GM15510 (cell line): ENCODE measurements around the gene UBE2I.

Source experiments
- POLR2A ChIP-seq: IDR thresholded peaks from 3 replicates; pipeline ENCODE4 v1.6.1; 2011; ENCODE audit warnings: borderline replicate concordance; ENCODE audit not compliant: insufficient read length; ENCODE audit errors: extremely low read depth

Gene UBE2I

DNA sequence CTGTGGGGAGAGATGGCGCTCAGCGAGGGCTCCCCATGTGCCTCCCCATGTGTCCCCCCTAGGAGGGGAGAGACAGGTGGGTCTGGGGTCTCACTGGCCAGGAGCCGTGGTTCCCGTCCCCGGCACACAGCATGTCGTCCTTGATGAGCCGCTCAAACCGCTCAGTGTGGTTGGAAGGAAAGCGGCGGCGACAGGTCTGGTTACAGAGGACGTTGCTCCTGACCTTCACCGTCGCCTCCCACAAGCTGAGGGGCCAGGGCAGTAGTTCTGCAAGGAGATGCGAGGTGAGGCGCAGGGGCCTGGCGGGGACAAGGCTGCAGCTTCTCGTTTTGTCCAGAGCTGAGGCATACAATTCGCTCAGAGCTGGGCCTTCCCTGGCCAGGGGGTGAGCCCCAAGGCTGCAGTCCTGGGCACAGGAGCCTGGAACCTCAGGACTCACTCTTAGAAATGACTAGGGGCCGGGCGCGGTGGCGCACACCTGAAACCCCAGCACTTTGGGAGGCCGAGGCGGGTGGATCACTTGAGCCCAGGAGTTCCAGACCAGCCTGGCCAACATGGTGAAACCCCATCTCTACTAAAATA is 22.8 kb upstream of the UBE2I start:
- TF ChIP-seq POLR2A: no peak

DNA sequence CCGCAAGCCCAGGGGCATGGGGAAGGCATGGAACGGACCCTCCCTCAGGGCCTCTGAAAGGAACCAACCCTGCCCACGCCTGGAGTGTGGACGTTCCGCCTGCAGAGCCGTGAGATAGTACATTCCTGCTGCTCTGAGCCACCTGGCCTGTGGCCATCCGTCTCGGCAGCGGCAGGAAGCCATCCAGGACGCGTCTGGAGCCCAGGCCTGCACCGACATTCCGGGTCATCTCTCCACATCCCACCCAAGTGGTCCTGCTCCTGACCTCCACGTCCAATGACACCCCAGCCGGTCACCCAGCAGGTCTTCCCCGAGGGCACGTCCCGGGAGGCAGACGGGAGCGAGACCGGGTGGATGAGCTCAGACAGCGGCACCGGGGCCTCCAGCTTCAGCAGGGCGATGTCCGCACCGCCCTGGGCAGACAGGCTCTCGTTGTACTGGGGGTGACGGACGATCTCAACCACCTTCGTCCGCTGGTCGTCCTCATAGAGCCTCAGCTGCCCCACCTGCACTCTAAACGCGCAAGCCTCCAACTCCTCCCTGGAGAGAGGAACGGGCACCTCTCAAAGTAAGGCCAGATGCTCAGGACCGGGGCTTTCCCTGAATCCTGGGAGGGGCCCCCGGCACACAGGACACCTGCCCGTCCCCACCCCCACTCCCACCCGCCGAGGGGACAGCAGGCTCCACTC is 21.3 kb upstream of the UBE2I start:
- no peak for TF ChIP-seq POLR2A

DNA sequence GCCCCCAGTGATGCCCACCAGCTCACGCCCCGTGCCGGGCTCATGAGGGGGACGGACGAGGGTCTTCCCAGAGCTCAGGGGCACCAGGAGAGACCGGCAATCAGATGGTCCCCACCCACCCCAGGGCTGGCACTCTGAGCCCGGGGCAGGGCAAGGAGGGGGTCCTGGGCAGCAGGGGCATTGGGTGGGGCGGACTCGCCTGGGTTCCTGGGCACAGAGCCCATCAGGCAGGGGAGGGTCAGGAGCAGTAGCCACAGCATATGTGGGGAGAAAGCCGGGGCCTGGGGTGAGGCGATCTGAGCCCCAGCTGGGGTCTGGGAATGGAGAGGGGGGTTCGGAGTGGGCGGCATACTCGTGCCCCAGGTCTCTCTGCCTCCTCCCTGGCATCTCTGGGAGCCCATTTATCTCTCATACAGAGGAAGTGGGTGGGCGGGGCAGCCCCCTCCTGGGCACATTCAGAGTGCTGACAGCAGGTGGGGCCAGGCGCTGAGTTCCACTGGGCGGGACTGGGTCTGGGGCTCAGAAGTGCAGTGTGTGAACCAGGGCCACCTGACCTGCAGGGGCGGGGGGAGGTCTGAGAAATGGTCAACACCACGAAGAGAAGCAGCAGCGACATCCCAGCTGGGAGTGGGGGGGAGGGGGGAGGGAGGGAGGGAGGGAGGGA is 20.5 kb upstream of the UBE2I start:
- TF ChIP-seq POLR2A: no peak

DNA sequence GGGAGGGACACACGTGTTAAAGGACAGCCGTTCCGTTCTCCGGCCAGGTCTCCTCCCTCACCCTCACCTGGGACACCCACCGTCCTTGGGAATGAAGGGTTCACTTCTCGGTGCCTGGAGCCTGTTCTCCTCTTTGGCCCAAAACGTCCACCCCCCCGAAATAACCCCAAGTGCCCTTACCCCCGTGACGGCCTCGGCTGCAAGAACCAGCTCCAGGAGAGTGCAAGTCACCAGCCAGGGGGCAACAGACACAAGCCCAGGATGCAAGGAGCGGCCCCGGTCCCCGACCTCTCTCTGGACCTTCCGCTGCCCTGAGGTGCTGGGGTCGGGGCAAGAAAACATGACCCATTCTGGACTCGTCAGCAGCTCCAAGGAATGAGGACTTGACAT is 20.0 kb upstream of the UBE2I start:
- TF ChIP-seq POLR2A: no peak

DNA sequence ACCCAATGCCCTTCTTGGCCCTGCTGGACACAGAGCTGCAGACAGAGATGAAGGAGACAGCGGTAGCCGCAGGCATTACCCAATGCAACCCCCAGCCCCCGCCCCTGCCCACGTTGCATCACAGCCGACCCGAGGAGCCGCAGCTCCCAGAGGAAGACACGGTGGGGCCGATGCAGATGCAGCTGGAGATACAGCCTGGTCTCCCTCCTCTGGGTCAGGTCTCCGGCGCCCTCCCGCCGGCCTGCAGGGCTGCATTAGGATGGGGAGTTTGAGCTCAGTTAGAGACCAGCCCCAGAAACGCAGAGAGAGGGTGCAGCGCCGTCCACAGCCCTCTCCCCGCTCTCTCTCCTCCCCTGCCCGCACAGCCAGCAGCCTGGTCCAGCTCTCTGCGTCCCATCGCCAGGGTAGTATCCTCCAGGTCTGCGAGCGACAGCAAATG is 19.4 kb upstream of the UBE2I start:
- TF ChIP-seq POLR2A: no peak

DNA sequence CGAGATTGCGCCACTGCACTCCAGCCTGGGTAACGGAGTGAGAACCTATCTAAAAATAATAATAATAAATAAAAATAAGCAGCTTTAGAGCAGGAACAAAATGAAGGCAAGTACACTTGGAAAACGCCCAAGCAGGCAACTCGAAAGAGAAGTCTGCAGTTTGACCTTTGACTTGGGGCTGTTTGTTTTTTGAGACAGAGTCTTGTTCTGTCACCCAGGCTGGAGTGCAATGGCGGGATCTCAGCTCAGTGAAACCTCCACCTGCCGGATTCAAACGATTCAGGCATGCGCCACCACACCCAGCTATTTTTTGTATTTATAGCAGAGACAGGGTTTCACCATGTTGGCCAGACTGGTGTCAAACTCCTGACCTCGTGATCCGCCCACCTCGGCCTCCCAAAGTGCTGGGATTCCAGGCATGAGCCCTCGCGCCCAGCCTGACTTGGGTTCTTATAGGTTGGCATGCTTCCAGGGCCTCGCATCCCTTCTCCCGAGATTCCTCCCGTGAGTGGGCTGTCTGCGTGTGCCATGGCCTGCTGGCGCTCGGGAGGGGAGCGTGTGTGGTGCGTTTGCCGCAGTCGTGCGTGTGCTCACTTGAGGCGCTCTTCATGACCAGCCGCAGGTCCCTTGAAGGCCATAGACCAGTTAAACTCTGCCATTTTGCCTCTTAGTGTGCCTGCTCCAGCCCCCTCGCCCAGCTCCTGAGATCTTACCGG is 18.4 kb upstream of the UBE2I start:
- no peak for TF ChIP-seq POLR2A

DNA sequence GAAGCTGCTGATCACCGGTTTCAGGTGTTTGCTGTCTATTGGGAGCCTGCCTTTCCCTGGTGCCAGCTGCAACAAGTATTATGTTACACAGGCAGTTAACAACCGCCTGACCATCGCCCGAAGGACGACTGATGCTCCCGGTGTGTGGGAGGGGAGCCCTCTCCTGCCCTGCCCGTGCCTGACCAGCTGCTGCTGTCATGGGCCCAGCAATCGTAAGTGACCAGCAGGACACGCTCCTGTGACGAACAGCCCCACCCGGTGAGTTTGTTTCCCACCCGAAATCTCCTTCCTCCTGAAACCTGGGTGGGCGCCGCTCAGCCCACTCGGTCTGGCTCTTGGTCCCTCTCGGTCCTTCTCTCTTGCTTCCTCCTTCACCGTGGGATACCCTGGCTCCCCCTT is 17.9 kb upstream of the UBE2I start:
- TF ChIP-seq POLR2A: no peak

DNA sequence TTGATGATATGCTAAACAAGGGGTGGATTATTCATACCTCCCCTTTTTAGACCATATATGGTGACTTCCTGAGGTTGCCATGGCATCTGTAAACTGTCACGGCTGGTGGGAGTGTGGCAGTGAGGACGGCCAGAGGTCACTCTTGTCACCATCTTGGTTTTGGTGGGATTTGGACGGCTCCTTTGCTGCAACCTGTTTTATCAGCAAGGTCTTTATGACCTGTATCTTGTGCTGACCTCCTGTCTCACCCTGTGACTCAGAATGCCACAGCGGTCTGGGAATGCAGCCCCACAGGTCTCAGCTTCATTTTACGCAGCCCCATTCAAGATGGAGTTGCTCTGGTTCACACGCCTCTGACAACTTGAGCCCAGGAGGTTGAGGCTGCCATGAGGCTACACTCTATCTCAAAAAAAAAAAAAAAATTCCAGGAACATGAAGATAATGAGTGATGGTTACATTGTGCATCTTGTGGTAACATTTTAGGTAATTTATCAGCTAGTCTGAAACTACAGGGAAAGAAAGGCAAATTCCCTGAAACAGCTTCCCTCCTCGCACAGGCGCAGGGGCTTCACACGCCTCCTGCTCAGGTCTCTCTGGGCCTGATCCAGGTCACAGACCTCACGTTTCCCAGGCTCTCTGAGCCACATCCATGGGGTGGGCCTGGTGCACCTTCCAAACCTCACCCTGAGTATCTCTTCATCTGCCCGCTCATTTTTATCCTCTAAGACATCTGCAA is 15.3 kb upstream of the UBE2I start:
- no peak for TF ChIP-seq POLR2A

DNA sequence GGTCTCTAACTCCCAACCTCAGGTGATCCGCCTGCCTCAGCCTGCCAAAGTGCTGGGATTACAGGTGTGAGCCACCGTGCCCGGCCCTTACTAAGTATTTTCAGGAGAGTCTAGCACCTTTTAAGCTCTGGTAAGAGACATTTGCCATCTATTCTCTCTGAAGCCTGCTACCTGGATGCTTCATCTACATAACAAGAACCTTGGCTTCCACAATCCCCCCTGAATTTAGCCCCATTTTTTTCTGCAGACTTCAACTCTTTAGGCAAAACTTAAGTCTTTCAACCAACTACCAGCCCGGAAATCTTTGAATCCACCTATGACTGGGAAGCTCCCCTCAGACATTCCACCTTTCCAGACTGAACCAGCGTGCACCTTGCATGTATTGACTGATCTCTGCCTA is 14.0 kb upstream of the UBE2I start:
- no peak for TF ChIP-seq POLR2A

DNA sequence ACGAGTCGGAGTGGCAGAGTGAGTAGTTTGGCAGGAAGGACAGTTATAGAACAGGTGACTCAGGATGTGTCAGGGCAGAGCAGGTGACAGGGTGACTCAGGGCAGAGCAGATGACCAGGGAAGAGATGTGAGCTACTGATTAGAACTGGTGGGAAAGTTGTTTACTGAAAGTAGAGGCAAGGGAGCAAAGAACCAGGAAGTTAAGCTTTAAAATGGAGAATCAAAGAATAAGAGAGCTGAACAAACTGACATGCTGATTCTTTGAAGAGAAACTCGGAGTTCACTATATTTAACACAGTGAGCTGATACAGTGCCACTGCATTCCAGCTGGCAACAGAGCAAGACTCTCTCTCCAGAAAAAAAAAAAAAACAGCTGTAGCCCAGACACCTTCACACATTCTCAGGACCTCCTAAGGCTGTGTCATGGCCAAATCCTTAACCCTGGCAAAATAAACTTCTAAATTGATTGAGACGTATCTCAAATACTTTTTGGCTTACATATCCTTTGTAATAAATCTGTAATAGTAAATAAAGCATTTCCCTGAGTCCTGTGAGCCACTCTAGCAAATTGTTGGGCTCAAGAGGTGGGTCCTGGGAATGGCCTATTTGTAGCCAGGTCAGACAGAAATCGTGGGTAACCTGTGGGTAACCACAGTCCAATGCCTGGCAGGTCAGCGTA is 12.3 kb upstream of the UBE2I start:
- TF ChIP-seq POLR2A: no peak

DNA sequence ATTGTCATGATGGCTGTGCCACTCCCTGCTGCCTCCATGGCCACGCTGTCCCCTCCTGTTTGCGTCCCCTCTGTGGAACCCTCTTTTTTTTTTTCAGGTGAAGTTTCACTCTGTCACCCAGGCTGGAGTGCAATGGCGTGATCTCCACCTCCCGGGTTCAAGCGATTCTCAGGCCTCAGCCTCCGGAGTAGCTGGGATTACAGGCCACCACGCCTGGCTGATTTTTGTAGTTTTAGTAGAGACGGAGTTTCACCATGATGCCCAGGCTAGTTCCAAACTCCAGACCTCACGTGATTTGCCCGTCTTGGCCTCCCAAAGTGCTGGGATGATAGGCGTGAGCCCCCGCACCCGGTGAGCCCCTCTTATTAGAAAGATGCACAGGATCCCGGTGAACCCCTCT is 11.0 kb upstream of the UBE2I start:
- no peak for TF ChIP-seq POLR2A

DNA sequence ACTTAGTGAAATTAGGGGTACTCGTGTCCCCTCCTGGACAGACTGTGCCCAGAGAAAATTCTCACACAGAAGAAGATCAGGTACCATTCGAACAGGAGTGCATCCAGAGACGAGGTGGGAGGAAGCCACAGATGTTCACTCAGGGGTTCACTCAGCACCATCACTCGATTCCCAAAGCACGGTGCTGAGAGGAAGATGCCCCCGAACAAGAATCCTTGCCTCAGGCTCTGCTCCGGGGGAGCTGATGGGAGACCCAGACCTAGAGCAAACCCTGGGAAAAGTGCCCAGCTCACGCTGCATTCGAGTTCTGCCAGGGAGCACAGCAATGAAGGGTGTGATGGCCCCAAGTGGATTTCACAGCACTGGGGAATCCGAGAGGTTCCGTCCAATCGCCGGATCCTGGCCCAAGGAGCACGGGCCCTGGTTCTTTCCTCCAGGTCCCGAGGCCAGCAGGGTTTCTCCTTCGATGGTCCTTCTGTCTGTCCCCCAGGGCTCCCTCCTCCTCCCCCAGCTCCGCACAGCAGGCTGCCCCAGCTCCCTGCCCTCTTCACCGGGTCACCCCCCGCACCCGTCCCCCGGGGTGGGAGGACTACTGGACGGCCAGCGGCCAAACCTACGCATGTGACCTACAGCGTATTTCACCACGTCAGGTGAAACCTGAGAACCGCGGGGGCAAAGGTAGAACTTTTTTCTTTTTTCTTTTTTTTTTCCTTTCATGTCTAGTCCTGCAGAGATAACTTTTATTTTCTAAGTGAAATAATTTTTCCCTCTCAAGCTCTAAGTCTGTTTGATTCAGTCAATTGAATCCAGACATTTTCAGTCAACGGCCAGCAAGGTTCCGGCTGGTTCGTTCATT is 10.2 kb upstream of the UBE2I start:
- no peak for TF ChIP-seq POLR2A

DNA sequence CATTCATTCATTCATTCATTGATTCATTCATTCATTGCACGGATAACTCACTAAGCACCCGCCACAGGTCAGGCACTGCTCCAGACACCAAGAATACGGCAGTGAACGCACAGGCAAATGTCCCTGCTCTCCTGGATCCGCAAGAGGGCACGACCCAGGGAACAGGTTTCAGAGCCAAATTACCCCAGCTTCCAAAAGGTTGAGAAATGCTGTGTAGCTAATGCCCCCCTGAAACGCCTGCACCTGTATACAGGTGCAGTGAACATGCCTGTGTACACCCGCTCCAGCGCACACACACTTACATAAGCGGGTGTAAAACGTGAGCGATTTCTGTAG is 9.6 kb upstream of the UBE2I start:
- no peak for TF ChIP-seq POLR2A

DNA sequence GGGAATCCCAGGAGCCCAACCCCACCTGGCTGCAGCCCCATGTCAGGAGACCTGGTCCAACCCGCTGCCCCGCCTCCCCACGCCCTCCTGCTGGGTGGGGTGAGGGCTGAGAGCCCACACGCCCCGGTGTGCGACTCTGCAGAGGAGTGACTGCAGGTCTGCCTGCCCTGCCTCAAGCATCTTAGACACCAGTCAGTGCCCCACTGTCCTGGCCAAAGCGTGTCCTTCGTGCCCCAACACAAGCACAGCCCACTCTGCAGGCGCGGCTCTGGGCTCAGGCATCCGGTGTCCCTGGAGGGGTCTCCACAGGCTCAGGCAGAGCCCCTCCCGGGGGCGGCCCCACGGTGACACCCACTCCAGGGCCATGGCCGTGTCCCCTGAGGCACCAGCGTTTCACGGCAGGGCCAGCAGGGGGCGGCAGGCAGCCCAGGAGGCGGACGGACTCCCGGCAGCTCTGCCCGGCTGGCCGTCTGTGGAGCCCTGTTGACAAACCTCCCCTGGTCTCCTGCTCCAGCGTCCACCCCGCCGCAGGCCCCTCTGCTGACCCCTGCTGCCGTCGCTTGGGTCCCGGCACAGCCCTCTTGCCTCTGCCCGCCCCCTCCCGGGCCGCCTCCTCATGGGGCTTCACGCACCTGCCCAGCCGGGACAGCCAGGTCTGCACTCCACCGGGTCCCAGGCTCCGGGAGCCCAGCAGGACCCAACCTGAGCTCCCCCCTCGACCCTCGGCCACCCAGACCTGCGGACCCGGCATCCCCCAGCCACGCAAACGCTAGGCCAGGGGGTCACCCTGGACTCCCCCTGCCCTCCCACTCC is 8.6 kb upstream of the UBE2I start:
- TF ChIP-seq POLR2A: no peak

DNA sequence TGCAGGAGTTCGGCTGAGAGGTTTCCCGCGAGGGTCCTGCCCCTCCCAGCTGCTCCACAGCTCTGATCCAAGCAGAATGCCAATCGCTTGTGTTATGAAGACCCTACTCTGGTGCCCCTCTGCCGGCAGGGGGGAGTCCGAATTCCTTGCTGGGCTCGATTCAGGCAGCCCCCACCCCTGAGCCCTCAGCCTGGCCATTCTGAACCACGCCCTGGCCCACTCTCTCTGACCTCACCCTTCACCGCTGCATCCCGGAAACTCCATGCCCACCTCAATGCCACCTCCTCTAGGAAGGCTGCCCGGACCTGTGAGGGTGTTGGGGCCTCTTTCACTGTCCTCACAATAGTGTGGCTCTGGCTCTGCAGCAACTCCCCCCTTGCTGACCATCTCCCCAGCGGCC is 7.9 kb upstream of the UBE2I start:
- no peak for TF ChIP-seq POLR2A
